HepG2 (cell line): ENCODE results near the gene ERLEC1. TPM values are rescaled to one million over a fixed set of nuclear protein-coding genes. Genes with fewer than 3 reads are reported as not detected.

Source experiments
- CEBPG ChIP-seq: IDR thresholded peaks from 2 replicates; pipeline ENCODE4 v1.6.1; 2016
- FIP1L1 ChIP-seq: fragments of 200-400 bp; formaldehyde crosslinking; IDR thresholded peaks from 2 replicates; pipeline ENCODE4 v1.6.1; 2018; ENCODE audit warnings: low read depth, mild to moderate bottlenecking, low read length, moderate library complexity, borderline replicate concordance; ENCODE audit not compliant: insufficient read depth
- GMEB1 ChIP-seq: sonication (generic); formaldehyde crosslinking; IDR thresholded peaks from 2 replicates; pipeline ENCODE4 v1.5.1; 2020; ENCODE audit warnings: missing genetic modification reagents, mild to moderate bottlenecking, borderline replicate concordance
- HIC2 ChIP-seq: sonication (generic); formaldehyde crosslinking; IDR thresholded peaks from 2 replicates; pipeline ENCODE4 v1.9.0; 2022; ENCODE audit warnings: low read depth, missing genetic modification reagents
- MXD1 ChIP-seq: sonication (generic); formaldehyde crosslinking; IDR thresholded peaks from 2 replicates; pipeline ENCODE4 v1.4.0; 2020; ENCODE audit warnings: mild to moderate bottlenecking, missing genetic modification reagents
- MYNN ChIP-seq: sonication (generic); formaldehyde crosslinking; IDR thresholded peaks from 2 replicates; pipeline ENCODE4 v1.4.0; 2020; ENCODE audit warnings: mild to moderate bottlenecking, low read depth, missing genetic modification reagents
- NRL ChIP-seq: sonication (generic); formaldehyde crosslinking; IDR thresholded peaks from 2 replicates; pipeline ENCODE4 v1.5.0; 2020; ENCODE audit warnings: missing genetic modification reagents, mild to moderate bottlenecking, moderate library complexity, borderline replicate concordance
- TBX2 ChIP-seq: sonication (generic); formaldehyde crosslinking; IDR thresholded peaks from 2 replicates; pipeline ENCODE4 v1.5.0; 2020; ENCODE audit warnings: missing genetic modification reagents, mild to moderate bottlenecking, borderline replicate concordance
- TCF12 ChIP-seq, 2 experiments: fragments of 450-650 bp in 1 of 2; sonication (generic) in 1 of 2; formaldehyde crosslinking in 1 of 2; IDR thresholded peaks; 2 replicates each; pipeline versions ENCODE4 v1.6.1 to v1.8.0; 2017 to 2022; ENCODE audit warnings: antibody characterized with exemption in 1 of 2, mild to moderate bottlenecking in 1 of 2, missing genetic modification reagents in 1 of 2, moderate library complexity in 1 of 2
- ZBTB20 ChIP-seq: sonication (generic); formaldehyde crosslinking; IDR thresholded peaks from 2 replicates; pipeline ENCODE4 v1.8.1; 2023; ENCODE audit warnings: missing genetic modification reagents, low read depth, mild to moderate bottlenecking, borderline replicate concordance
- ZNF281 ChIP-seq: sonication (generic); formaldehyde crosslinking; IDR thresholded peaks from 2 replicates; pipeline ENCODE4 v1.4.0; 2020; ENCODE audit warnings: missing genetic modification reagents, borderline replicate concordance
- ZNF460 ChIP-seq: sonication (generic); formaldehyde crosslinking; IDR thresholded peaks from 2 replicates; pipeline ENCODE4 v1.5.1; 2020; ENCODE audit warnings: missing genetic modification reagents, mild to moderate bottlenecking, borderline replicate concordance
- ZNF780A ChIP-seq: sonication (generic); formaldehyde crosslinking; IDR thresholded peaks from 2 replicates; pipeline ENCODE4 v1.8.0; 2022; ENCODE audit warnings: mild to moderate bottlenecking, missing genetic modification reagents, moderate library complexity
- polyA plus RNA-seq, 8 experiments: library from polyadenylated mRNA; depleted of rRNA in 3 of 8; stranded (reverse) in 7 of 8; unstranded in 1 of 8; fragments of >200 nt; fragmentation: Illumina TruSeq in 4 of 8; extraction: Trizol in 4 of 8; gene quantifications; 2 replicates each; pipeline versions ENCODE4 v1.2.1 to v1.2.3, GENCODE V29; 2011 to 2016; ENCODE audit warnings: low read depth in 4 of 8, missing spikeins in 1 of 8, mixed read lengths in 1 of 8; ENCODE audit not compliant: insufficient read depth in 1 of 8
- total RNA-seq, 5 experiments: library from RNA; depleted of rRNA; stranded (reverse); fragments of >200 nt; fragmentation: Illumina TruSeq; extraction: Trizol; gene quantifications; 2 replicates each; pipeline ENCODE4 v1.2.3, GENCODE V29; 2016; ENCODE audit warnings: low read depth in 1 of 5

ERLEC1 gene
- total and polyA plus RNA-seq, 2 of the 13 experiments (the other 11 are each of a cell fraction or from before 2014, with no cell fraction given): 87.3 to 88.4 TPM

GRCh38 chr2:53767405-53768241 is 19.2 kb upstream of the ERLEC1 start, which contains the start of gene CHAC2 (continued):
- TF ChIP-seq ZNF460 (CRISPR knock-in tag) (no peak), CEBPG (no peak), MXD1 (CRISPR knock-in tag) (no peak), TBX2 (CRISPR knock-in tag) (peak; percentile 65; the same call in 1 of the 2 replicates), ZBTB20 (0 out of 2 replicates have a peak, but pooled peaks have one; percentile 29), ZNF780A (no peak), HIC2 (no peak), TCF12 (IDR thresholded peaks at IDR 0.05) (no peak), TCF12 (CRISPR knock-in tag; IDR thresholded peaks at IDR 0.05) (no peak), FIP1L1 (no peak), NRL (CRISPR knock-in tag) (no peak; the same call in 1 of the 2 replicates), GMEB1 (0 out of 2 replicates have a peak, but pooled peaks have one; percentile 40), ZNF281 (peak; percentile 19; the same call in 1 of the 2 replicates), MYNN (CRISPR knock-in tag) (no peak)
